ENCODE data around the gene SRC. TPM values are rescaled to one million over a fixed set of nuclear protein-coding genes. Genes with fewer than 3 reads are reported as not detected.

Gene SRC
- total RNA-seq, 4 donors from 2014 or later: 17.1 to 23.7 (median 17.8) TPM

- intact Hi-C loops (cut with DNase I): no loop called here
- no peak for DNase-seq
- H3K4me3 ChIP-seq (replicated peaks in 1 of 3): no peak overlapping the region
- H3K36me3 ChIP-seq: no peaks in the 10 kb centered on the region
- no peaks in the 10 kb centered on the region for H3K27me3 ChIP-seq
- no peaks in the 10 kb centered on the region for H3K4me1 ChIP-seq
- H3K9me3 ChIP-seq: no peaks in the 10 kb centered on the region
- H3K27ac ChIP-seq: no peak overlapping the region
- TF ChIP-seq POLR2A (IDR thresholded peaks at IDR 0.05) (no peak), CTCF (IDR thresholded peaks at IDR 0.05) (no peak)
Observed at GRCh38 chr20:37450344-37450743, 104.4 kb downstream of the SRC start.

- WGBS, 2 donors: 94 to 98% methylated on average over 2 of the region's 2 CpGs
- intact Hi-C loops (cut with DNase I): no loop called here
Observed at GRCh38 chr20:37451616-37452015, 105.7 kb downstream of the SRC start.

GRCh38 chr20:37452236-37452635 is 106.3 kb downstream of the SRC start:
- H3K27me3 ChIP-seq: no peaks in the 10 kb centered on the region
- 45 to 55% methylated on average over 3 of the region's 3 CpGs for WGBS, 2 donors
- intact Hi-C loops (cut with DNase I): no loop called here
- H3K9me3 ChIP-seq: no peaks in the 10 kb centered on the region
- H3K4me1 ChIP-seq: no peaks in the 10 kb centered on the region
- H3K36me3 ChIP-seq: no peaks in the 10 kb centered on the region
- no peak overlapping the region for H3K27ac ChIP-seq
- DNase-seq: no peak
- TF ChIP-seq CTCF (IDR thresholded peaks at IDR 0.05) (no peak), POLR2A (IDR thresholded peaks at IDR 0.05) (no peak)
- no peak overlapping the region for H3K4me3 ChIP-seq (replicated peaks in 1 of 3)

More at GRCh38 chr20:37451616-37452015, 105.7 kb downstream of the SRC start:
- no peaks in the 10 kb centered on the region for H3K9me3 ChIP-seq
- H3K27ac ChIP-seq: no peak overlapping the region
- no peaks in the 10 kb centered on the region for H3K4me1 ChIP-seq
- DNase-seq: no peak
- TF ChIP-seq CTCF (IDR thresholded peaks at IDR 0.05) (no peak), POLR2A (IDR thresholded peaks at IDR 0.05) (no peak)
- no peaks in the 10 kb centered on the region for H3K27me3 ChIP-seq
- no peak overlapping the region for H3K4me3 ChIP-seq (replicated peaks in 1 of 3)
- no peaks in the 10 kb centered on the region for H3K36me3 ChIP-seq

GRCh38 chr20:37453288-37453687 is 107.3 kb downstream of the SRC start:
- Histone ChIP-seq H3K27me3 (no peaks in the 10 kb centered on the region), H3K4me3 (replicated peaks in 1 of 3) (no peak overlapping the region), H3K9me3 (no peaks in the 10 kb centered on the region), H3K4me1 (no peaks in the 10 kb centered on the region), H3K36me3 (no peaks in the 10 kb centered on the region), H3K27ac (no peak overlapping the region)
- no peak for DNase-seq
- 41 to 42% methylated on average over 3 of the region's 3 CpGs for WGBS, 2 donors
- intact Hi-C loops (cut with DNase I): no loop called here
- TF ChIP-seq POLR2A (IDR thresholded peaks at IDR 0.05) (no peak), CTCF (IDR thresholded peaks at IDR 0.05) (no peak)

GRCh38 chr20:37453836-37454235 is 107.9 kb downstream of the SRC start:
- Histone ChIP-seq H3K36me3 (no peaks in the 10 kb centered on the region), H3K27ac (no peak overlapping the region), H3K9me3 (no peaks in the 10 kb centered on the region), H3K4me3 (replicated peaks in 1 of 3) (no peak overlapping the region), H3K4me1 (no peaks in the 10 kb centered on the region), H3K27me3 (no peaks in the 10 kb centered on the region)
- WGBS, 2 donors: 82 to 87% methylated on average over 5 of the region's 5 CpGs
- DNase-seq: no peak
- TF ChIP-seq CTCF (IDR thresholded peaks at IDR 0.05) (no peak), POLR2A (IDR thresholded peaks at IDR 0.05) (no peak)
- intact Hi-C loops (cut with DNase I): no loop called here

All from thyroid gland (tissue), 4 donors.